ENCODE measurements around the gene ZNF107. TPM values are rescaled to one million over a fixed set of nuclear protein-coding genes. Genes with fewer than 3 reads are reported as not detected.

ZNF107 gene
- total and polyA plus RNA-seq, 4 donors, result 0.60 to 4.9 (median 1.4) TPM

GRCh38 chr7:64642046-64642445, 23.9 kb upstream of the ZNF107 start:
- H3K27me3 ChIP-seq (ENCODE audit: control insufficient read depth in 4 of 4, insufficient read depth in 4 of 4, low read length in 3 of 4), result no peaks in the 10 kb centered on the region
- no peak overlapping the region for H3K27ac ChIP-seq (ENCODE audit: low read depth in 1 of 2, low read length in 2 of 2)
- H3K4me1 ChIP-seq (ENCODE audit: control insufficient read depth in 4 of 4, insufficient read depth in 4 of 4, low read length in 3 of 4), result no peaks in the 10 kb centered on the region
- no peaks in the 10 kb centered on the region for H3K36me3 ChIP-seq (ENCODE audit: control insufficient read depth in 4 of 4, insufficient read depth in 3 of 4, low read depth in 1 of 4, low read length in 3 of 4)
- H3K9ac ChIP-seq (ENCODE audit: low read depth in 1 of 2, low read length in 2 of 2), result no peak overlapping the region
- 70% methylated on average over 4 of the region's 4 CpGs for WGBS
- no peak for TF ChIP-seq HNF4G (IDR thresholded peaks at IDR 0.05)
- H3K9me3 ChIP-seq (ENCODE audit: control insufficient read depth in 4 of 4, low read length in 3 of 4), result peaks cover 0 to 2% (median 0%) of the 10 kb centered on the region in 4 donors
- no peak for DNase-seq (ENCODE audit: low spot score)
- no peak overlapping the region for H3K4me3 ChIP-seq (ENCODE audit: low read depth in 1 of 3, low read length in 3 of 3)

DNA sequence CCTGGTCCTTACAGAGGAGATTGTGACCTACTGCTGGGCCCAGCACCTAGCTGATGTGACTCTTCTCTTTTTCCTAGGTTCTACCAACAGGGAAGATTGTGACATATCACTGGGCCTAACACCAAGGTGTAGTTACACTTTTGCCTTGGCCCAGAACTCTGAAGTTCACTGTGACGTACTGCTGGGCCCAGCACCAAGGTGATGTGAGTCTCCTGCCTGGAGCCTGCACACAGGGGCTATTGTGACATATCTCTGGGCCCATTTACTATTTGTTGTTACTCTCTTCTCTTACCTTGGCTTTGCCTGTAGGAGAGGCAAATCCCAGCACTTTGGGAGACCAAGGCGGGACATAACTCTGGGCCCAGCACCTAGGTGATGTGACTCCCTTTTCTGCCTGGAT, 23.1 kb upstream of the ZNF107 start:
- H3K4me3 ChIP-seq (ENCODE audit: low read depth in 1 of 3, low read length in 3 of 3), result no peak overlapping the region
- H3K4me1 ChIP-seq (ENCODE audit: control insufficient read depth in 4 of 4, insufficient read depth in 4 of 4, low read length in 3 of 4), result no peaks in the 10 kb centered on the region
- no peak for TF ChIP-seq FOXA1 (IDR thresholded peaks at IDR 0.05)
- no peak for TF ChIP-seq RXRA (IDR thresholded peaks at IDR 0.05)
- TF ChIP-seq, protein P1, sequence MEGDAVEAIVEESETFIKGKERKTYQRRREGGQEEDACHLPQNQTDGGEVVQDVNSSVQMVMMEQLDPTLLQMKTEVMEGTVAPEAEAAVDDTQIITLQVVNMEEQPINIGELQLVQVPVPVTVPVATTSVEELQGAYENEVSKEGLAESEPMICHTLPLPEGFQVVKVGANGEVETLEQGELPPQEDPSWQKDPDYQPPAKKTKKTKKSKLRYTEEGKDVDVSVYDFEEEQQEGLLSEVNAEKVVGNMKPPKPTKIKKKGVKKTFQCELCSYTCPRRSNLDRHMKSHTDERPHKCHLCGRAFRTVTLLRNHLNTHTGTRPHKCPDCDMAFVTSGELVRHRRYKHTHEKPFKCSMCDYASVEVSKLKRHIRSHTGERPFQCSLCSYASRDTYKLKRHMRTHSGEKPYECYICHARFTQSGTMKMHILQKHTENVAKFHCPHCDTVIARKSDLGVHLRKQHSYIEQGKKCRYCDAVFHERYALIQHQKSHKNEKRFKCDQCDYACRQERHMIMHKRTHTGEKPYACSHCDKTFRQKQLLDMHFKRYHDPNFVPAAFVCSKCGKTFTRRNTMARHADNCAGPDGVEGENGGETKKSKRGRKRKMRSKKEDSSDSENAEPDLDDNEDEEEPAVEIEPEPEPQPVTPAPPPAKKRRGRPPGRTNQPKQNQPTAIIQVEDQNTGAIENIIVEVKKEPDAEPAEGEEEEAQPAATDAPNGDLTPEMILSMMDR (IDR thresholded peaks at IDR 0.05; ENCODE audit: low read depth, low read length, missing input control), result no peak
- no peak for TF ChIP-seq FOXA2 (IDR thresholded peaks at IDR 0.05)
- H3K9ac ChIP-seq (ENCODE audit: low read depth in 1 of 2, low read length in 2 of 2), result no peak overlapping the region
- no peak for DNase-seq (ENCODE audit: low spot score)
- WGBS, result 74% methylated on average over 2 of the region's 2 CpGs
- no peaks in the 10 kb centered on the region for H3K27me3 ChIP-seq (ENCODE audit: control insufficient read depth in 4 of 4, insufficient read depth in 4 of 4, low read length in 3 of 4)
- H3K9me3 ChIP-seq (ENCODE audit: control insufficient read depth in 4 of 4, low read length in 3 of 4), result peaks cover 0 to 2% (median 0%) of the 10 kb centered on the region in 4 donors
- H3K36me3 ChIP-seq (ENCODE audit: control insufficient read depth in 4 of 4, insufficient read depth in 3 of 4, low read depth in 1 of 4, low read length in 3 of 4), result no peaks in the 10 kb centered on the region
- H3K27ac ChIP-seq (ENCODE audit: low read depth in 1 of 2, low read length in 2 of 2), result no peak overlapping the region

DNA sequence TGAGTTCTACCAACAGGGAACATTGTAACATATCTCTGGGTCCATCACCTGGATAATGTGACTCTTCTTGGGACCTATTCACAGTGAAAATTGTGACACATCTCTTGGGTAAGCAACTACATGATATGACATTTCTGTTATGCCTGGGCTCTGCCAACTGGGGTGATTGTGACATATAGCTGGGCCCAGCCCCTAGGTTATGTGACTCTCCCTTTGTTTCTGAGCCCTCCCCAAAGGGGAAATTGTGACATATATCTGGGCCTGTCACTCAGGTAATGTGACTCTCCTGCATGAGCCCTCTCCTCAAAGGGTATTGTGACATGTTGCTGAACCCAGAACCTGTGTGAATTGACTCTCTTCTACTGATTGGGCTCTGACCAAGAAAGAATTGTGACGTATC, 22.4 kb upstream of the ZNF107 start:
- H3K9ac ChIP-seq (ENCODE audit: low read depth in 1 of 2, low read length in 2 of 2), result no peak overlapping the region
- H3K4me3 ChIP-seq (ENCODE audit: low read depth in 1 of 3, low read length in 3 of 3), result no peak overlapping the region
- TF ChIP-seq SP1 (IDR thresholded peaks at IDR 0.05), result no peak
- TF ChIP-seq FOXA1 (IDR thresholded peaks at IDR 0.05), result no peak
- no peak for TF ChIP-seq NR2F2 (IDR thresholded peaks at IDR 0.05)
- no peak for TF ChIP-seq RXRA (IDR thresholded peaks at IDR 0.05)
- TF ChIP-seq, protein P1 (IDR thresholded peaks at IDR 0.05; ENCODE audit: low read depth, low read length, missing input control), result no peak
- TF ChIP-seq JUND (IDR thresholded peaks at IDR 0.05), result no peak
- no peak for TF ChIP-seq ATF3 (IDR thresholded peaks at IDR 0.05)
- TF ChIP-seq RAD21 (IDR thresholded peaks at IDR 0.05), result no peak
- no peak for TF ChIP-seq HNF4A (conservative IDR thresholded peaks at IDR 0.05)
- TF ChIP-seq FOXA2 (IDR thresholded peaks at IDR 0.05), result no peak
- TF ChIP-seq, protein P2, sequence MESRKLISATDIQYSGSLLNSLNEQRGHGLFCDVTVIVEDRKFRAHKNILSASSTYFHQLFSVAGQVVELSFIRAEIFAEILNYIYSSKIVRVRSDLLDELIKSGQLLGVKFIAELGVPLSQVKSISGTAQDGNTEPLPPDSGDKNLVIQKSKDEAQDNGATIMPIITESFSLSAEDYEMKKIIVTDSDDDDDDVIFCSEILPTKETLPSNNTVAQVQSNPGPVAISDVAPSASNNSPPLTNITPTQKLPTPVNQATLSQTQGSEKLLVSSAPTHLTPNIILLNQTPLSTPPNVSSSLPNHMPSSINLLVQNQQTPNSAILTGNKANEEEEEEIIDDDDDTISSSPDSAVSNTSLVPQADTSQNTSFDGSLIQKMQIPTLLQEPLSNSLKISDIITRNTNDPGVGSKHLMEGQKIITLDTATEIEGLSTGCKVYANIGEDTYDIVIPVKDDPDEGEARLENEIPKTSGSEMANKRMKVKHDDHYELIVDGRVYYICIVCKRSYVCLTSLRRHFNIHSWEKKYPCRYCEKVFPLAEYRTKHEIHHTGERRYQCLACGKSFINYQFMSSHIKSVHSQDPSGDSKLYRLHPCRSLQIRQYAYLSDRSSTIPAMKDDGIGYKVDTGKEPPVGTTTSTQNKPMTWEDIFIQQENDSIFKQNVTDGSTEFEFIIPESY (IDR thresholded peaks at IDR 0.05), result no peak
- no peaks in the 10 kb centered on the region for H3K27me3 ChIP-seq (ENCODE audit: control insufficient read depth in 4 of 4, insufficient read depth in 4 of 4, low read length in 3 of 4)
- H3K4me1 ChIP-seq (ENCODE audit: control insufficient read depth in 4 of 4, insufficient read depth in 4 of 4, low read length in 3 of 4), result no peaks in the 10 kb centered on the region
- WGBS, result 59% methylated on average over 1 of the region's 1 CpG
- no peaks in the 10 kb centered on the region for H3K36me3 ChIP-seq (ENCODE audit: control insufficient read depth in 4 of 4, insufficient read depth in 3 of 4, low read depth in 1 of 4, low read length in 3 of 4)
- no peak for DNase-seq (ENCODE audit: low spot score)
- peaks cover 0 to 2% (median 0%) of the 10 kb centered on the region in 4 donors for H3K9me3 ChIP-seq (ENCODE audit: control insufficient read depth in 4 of 4, low read length in 3 of 4)
- H3K27ac ChIP-seq (ENCODE audit: low read depth in 1 of 2, low read length in 2 of 2), result no peak overlapping the region

Measured in liver (tissue), 9 donors.